ENCODE measurements around the gene INO80B. TPM values are rescaled to one million over a fixed set of nuclear protein-coding genes. Genes with fewer than 3 reads are reported as not detected.
A peak's percentile ranks its signal among the peaks of the same experiment; 100 is the strongest.

Gene INO80B
- total RNA-seq, 1 experiment from 2014 or later: 26.5 TPM

- H3K4me3 ChIP-seq (ENCODE audit: low read depth in 2 of 2, low read length in 2 of 2): peak overlapping the region; percentile 86 to 94
- H3K36me3 ChIP-seq (ENCODE audit: control insufficient read depth, insufficient read depth, low read length): no peaks in the 10 kb centered on the region; the same call in 1 of the 2 replicates
- no peak for DNase-seq (ENCODE audit: low read depth, low spot score)
- in situ Hi-C loops (cut with HindIII; ENCODE audit: low pct_unique_long_range_greater_than_20kb, low sequenced_read_pairs): no loop called here
- ChIA-PET POLR2A (no interaction called here), CTCF (interaction anchor here (0.9 kb wide), 1 partner anchor 84 kb away, joined by 3 read pairs; no protein-coding TSS in a partner anchor)
- intact Hi-C loops (cut with micrococcal nuclease; ENCODE audit: unreplicated experiment): loop anchor here (10.0 kb wide), 1 partner anchor 83 kb away; no protein-coding TSS in a partner anchor
- H3K27ac ChIP-seq (ENCODE audit: low read length): peak overlapping the region; percentile 98
- peaks cover 55% of the 10 kb centered on the region for H3K4me1 ChIP-seq (ENCODE audit: control insufficient read depth, insufficient read depth, low read length)
- no peak for TF ChIP-seq SIN3A (IDR thresholded peaks at IDR 0.05; ENCODE audit: borderline replicate concordance, insufficient read depth, low read depth, low read length)
- TF ChIP-seq, protein P1, sequence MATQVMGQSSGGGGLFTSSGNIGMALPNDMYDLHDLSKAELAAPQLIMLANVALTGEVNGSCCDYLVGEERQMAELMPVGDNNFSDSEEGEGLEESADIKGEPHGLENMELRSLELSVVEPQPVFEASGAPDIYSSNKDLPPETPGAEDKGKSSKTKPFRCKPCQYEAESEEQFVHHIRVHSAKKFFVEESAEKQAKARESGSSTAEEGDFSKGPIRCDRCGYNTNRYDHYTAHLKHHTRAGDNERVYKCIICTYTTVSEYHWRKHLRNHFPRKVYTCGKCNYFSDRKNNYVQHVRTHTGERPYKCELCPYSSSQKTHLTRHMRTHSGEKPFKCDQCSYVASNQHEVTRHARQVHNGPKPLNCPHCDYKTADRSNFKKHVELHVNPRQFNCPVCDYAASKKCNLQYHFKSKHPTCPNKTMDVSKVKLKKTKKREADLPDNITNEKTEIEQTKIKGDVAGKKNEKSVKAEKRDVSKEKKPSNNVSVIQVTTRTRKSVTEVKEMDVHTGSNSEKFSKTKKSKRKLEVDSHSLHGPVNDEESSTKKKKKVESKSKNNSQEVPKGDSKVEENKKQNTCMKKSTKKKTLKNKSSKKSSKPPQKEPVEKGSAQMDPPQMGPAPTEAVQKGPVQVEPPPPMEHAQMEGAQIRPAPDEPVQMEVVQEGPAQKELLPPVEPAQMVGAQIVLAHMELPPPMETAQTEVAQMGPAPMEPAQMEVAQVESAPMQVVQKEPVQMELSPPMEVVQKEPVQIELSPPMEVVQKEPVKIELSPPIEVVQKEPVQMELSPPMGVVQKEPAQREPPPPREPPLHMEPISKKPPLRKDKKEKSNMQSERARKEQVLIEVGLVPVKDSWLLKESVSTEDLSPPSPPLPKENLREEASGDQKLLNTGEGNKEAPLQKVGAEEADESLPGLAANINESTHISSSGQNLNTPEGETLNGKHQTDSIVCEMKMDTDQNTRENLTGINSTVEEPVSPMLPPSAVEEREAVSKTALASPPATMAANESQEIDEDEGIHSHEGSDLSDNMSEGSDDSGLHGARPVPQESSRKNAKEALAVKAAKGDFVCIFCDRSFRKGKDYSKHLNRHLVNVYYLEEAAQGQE (IDR thresholded peaks at IDR 0.05; ENCODE audit: insufficient read depth in 1 of 2, low read depth in 2 of 2, low read length in 1 of 2): 0 out of 4 replicates have a peak, but pooled peaks of 1 of the 2 experiments have one; percentile 25
- no peak for TF ChIP-seq POLR2AphosphoS5 (IDR thresholded peaks at IDR 0.05; ENCODE audit: low read depth, low read length)
- TF ChIP-seq TCF7L2 (IDR thresholded peaks at IDR 0.05; ENCODE audit: low read depth, low read length): no peak
- TF ChIP-seq, protein P2, sequence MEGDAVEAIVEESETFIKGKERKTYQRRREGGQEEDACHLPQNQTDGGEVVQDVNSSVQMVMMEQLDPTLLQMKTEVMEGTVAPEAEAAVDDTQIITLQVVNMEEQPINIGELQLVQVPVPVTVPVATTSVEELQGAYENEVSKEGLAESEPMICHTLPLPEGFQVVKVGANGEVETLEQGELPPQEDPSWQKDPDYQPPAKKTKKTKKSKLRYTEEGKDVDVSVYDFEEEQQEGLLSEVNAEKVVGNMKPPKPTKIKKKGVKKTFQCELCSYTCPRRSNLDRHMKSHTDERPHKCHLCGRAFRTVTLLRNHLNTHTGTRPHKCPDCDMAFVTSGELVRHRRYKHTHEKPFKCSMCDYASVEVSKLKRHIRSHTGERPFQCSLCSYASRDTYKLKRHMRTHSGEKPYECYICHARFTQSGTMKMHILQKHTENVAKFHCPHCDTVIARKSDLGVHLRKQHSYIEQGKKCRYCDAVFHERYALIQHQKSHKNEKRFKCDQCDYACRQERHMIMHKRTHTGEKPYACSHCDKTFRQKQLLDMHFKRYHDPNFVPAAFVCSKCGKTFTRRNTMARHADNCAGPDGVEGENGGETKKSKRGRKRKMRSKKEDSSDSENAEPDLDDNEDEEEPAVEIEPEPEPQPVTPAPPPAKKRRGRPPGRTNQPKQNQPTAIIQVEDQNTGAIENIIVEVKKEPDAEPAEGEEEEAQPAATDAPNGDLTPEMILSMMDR (IDR thresholded peaks at IDR 0.05): no peak
- no TSS peak for BruUV-seq (replicated peaks)
- no peaks in the 10 kb centered on the region for H3K9me3 ChIP-seq (ENCODE audit: control insufficient read depth, insufficient read depth, low read depth, low read length)
- no peak for ATAC-seq
- H3K27me3 ChIP-seq (ENCODE audit: control insufficient read depth, insufficient read depth, low read length): no peaks in the 10 kb centered on the region
Observed at GRCh38 chr2:74502147-74502719, 47.3 kb downstream of the INO80B start.

- in situ Hi-C loops (cut with HindIII; ENCODE audit: low pct_unique_long_range_greater_than_20kb, low sequenced_read_pairs): no loop called here
- ChIA-PET POLR2A (no interaction called here), CTCF (interaction anchor here (0.6 kb wide), 1 partner anchor 82 kb away, joined by 7 read pairs; no protein-coding TSS in a partner anchor)
- Histone ChIP-seq H3K27me3 (ENCODE audit: control insufficient read depth, insufficient read depth, low read length) (no peaks in the 10 kb centered on the region), H3K4me1 (ENCODE audit: control insufficient read depth, insufficient read depth, low read length) (peaks cover 55% of the 10 kb centered on the region), H3K9me3 (ENCODE audit: control insufficient read depth, insufficient read depth, low read depth, low read length) (no peaks in the 10 kb centered on the region), H3K36me3 (ENCODE audit: control insufficient read depth, insufficient read depth, low read length) (peaks cover 2% of the 10 kb centered on the region), H3K4me3 (ENCODE audit: low read depth in 2 of 2, low read length in 2 of 2) (peak overlapping the region; percentile 86 to 94), H3K27ac (ENCODE audit: low read length) (peak overlapping the region; percentile 98)
- ATAC-seq: peak; percentile 56
- TF ChIP-seq, protein P1 (IDR thresholded peaks at IDR 0.05; ENCODE audit: insufficient read depth in 1 of 2, low read depth in 2 of 2, low read length in 1 of 2): 0 out of 4 replicates have a peak, but pooled peaks of 1 of the 2 experiments have one; percentile 4
- TF ChIP-seq TCF7L2 (IDR thresholded peaks at IDR 0.05; ENCODE audit: low read depth, low read length): peak; percentile 61; the same call in 1 of the 2 replicates
- peak; percentile 85 for TF ChIP-seq POLR2AphosphoS5 (IDR thresholded peaks at IDR 0.05; ENCODE audit: low read depth, low read length)
- TF ChIP-seq, protein P2 (IDR thresholded peaks at IDR 0.05): peak; percentile 85
- 0 out of 2 replicates have a peak, but pooled peaks have one; percentile 76 for TF ChIP-seq SIN3A (IDR thresholded peaks at IDR 0.05; ENCODE audit: borderline replicate concordance, insufficient read depth, low read depth, low read length)
- no TSS peak for BruUV-seq (replicated peaks)
- DNase-seq (ENCODE audit: low read depth, low spot score): no peak
- intact Hi-C loops (cut with micrococcal nuclease; ENCODE audit: unreplicated experiment): loop anchor here (10.0 kb wide), 1 partner anchor 82 kb away; no protein-coding TSS in a partner anchor
Observed at GRCh38 chr2:74502720-74503505, 48.0 kb downstream of the INO80B start.
